ENCODE data around the gene MYH14.

The MYH14 gene

GRCh38 chr19:50331221-50331993, 128.0 kb downstream of the MYH14 start:
- DNase-seq (ENCODE audit: low read depth), result no peak

GRCh38 chr19:50331994-50332243, 128.5 kb downstream of the MYH14 start:
- DNase-seq (ENCODE audit: low read depth), result no peak
- no peak for TF ChIP-seq MYC (IDR thresholded peaks at IDR 0.05; ENCODE audit: low read depth, low read length)
- TF ChIP-seq POLR2A (IDR thresholded peaks at IDR 0.05; ENCODE audit: extremely low read depth, insufficient read length), result no peak
- no peak for TF ChIP-seq MAX (IDR thresholded peaks at IDR 0.05; ENCODE audit: low read depth, low read length)
- TF ChIP-seq CTCF (IDR thresholded peaks at IDR 0.05; ENCODE audit: low read depth, low read length), result no peak
- no peak overlapping the region for H3K4me3 ChIP-seq (ENCODE audit: low read depth, low read length)

More at GRCh38 chr19:50331221-50331993, 128.0 kb downstream of the MYH14 start:
- no peak overlapping the region for H3K4me3 ChIP-seq (ENCODE audit: low read depth, low read length)
- TF ChIP-seq MYC (IDR thresholded peaks at IDR 0.05; ENCODE audit: low read depth, low read length) (no peak), CTCF (IDR thresholded peaks at IDR 0.05; ENCODE audit: low read depth, low read length) (no peak), POLR2A (IDR thresholded peaks at IDR 0.05; ENCODE audit: extremely low read depth, insufficient read length) (no peak)

- TF ChIP-seq POLR2A (IDR thresholded peaks at IDR 0.05; ENCODE audit: extremely low read depth, insufficient read length) (no peak), CTCF (IDR thresholded peaks at IDR 0.05; ENCODE audit: low read depth, low read length) (no peak), MAX (IDR thresholded peaks at IDR 0.05; ENCODE audit: low read depth, low read length) (no peak), MYC (IDR thresholded peaks at IDR 0.05; ENCODE audit: low read depth, low read length) (no peak)
- no peak overlapping the region for H3K4me3 ChIP-seq (ENCODE audit: low read depth, low read length)
- DNase-seq (ENCODE audit: low read depth), result no peak
Measured at GRCh38 chr19:50332244-50333038, 129.0 kb downstream of the MYH14 start.

GRCh38 chr19:50333235-50333736, 129.9 kb downstream of the MYH14 start:
- H3K4me3 ChIP-seq (ENCODE audit: low read depth, low read length), result no peak overlapping the region
- TF ChIP-seq CTCF (IDR thresholded peaks at IDR 0.05; ENCODE audit: low read depth, low read length) (no peak), POLR2A (IDR thresholded peaks at IDR 0.05; ENCODE audit: extremely low read depth, insufficient read length) (no peak), MAX (IDR thresholded peaks at IDR 0.05; ENCODE audit: low read depth, low read length) (no peak), MYC (IDR thresholded peaks at IDR 0.05; ENCODE audit: low read depth, low read length) (no peak)
- DNase-seq (ENCODE audit: low read depth), result no peak

GRCh38 chr19:50333737-50334617, 130.6 kb downstream of the MYH14 start:
- H3K4me3 ChIP-seq (ENCODE audit: low read depth, low read length), result no peak overlapping the region
- TF ChIP-seq CTCF (IDR thresholded peaks at IDR 0.05; ENCODE audit: low read depth, low read length), result no peak
- TF ChIP-seq MYC (IDR thresholded peaks at IDR 0.05; ENCODE audit: low read depth, low read length), result no peak
- no peak for TF ChIP-seq POLR2A (IDR thresholded peaks at IDR 0.05; ENCODE audit: extremely low read depth, insufficient read length)
- TF ChIP-seq MAX (IDR thresholded peaks at IDR 0.05; ENCODE audit: low read depth, low read length), result no peak
- no peak for DNase-seq (ENCODE audit: low read depth)
